H1 (cell line): ENCODE results near the gene NOTCH4. TPM values are rescaled to one million over a fixed set of nuclear protein-coding genes. Genes with fewer than 3 reads are reported as not detected.

Source experiments
- BRCA1 ChIP-seq: IDR thresholded peaks from 2 replicates; pipeline ENCODE4 v1.6.1; 2012; ENCODE audit warnings: low read depth, low read length, improper control_type of control experiment
- CBX8 ChIP-seq: fragments of 300-800, 300-1000 bp; sonication (generic); IDR thresholded peaks from 2 replicates; pipeline ENCODE4 v1.7.1; 2016; ENCODE audit warnings: low read depth, low read length, borderline replicate concordance
- E2F6 ChIP-seq: IDR thresholded peaks from 2 replicates; pipeline ENCODE4 v1.6.1; 2012; ENCODE audit warnings: inconsistent platforms
- GTF2F1 ChIP-seq: IDR thresholded peaks from 2 replicates; pipeline ENCODE4 v1.6.1; 2012; ENCODE audit warnings: low read depth, low read length, improper control_type of control experiment, borderline replicate concordance
- SIX5 ChIP-seq: IDR thresholded peaks from 2 replicates; pipeline ENCODE4 v1.6.1; 2011; ENCODE audit warnings: mild to moderate bottlenecking, low read depth, low read length
- SRF ChIP-seq: IDR thresholded peaks from 2 replicates; pipeline ENCODE4 v1.6.1; 2011; ENCODE audit warnings: mild to moderate bottlenecking, low read depth, low read length, moderate library complexity
- TEAD4 ChIP-seq: IDR thresholded peaks from 2 replicates; pipeline ENCODE4 v1.6.1; 2012; ENCODE audit warnings: low read depth, low read length, inconsistent platforms, mixed read lengths
- USF2 ChIP-seq: IDR thresholded peaks from 2 replicates; pipeline ENCODE4 v1.6.1; 2011; ENCODE audit warnings: low read length, improper control_type of control experiment
- ZNF274 ChIP-seq: IDR thresholded peaks from 2 replicates; pipeline ENCODE4 v1.7.0; 2012; ENCODE audit warnings: low read length, borderline replicate concordance; ENCODE audit errors: extremely low read depth
- polyA plus RNA-seq, 7 experiments: library from polyadenylated mRNA; depleted of rRNA in 3 of 7; stranded (reverse) in 5 of 7; unstranded in 2 of 7; fragments of >200 nt in 5 of 7; fragments of 200-250 nt in 2 of 7; gene quantifications; 1 replicate in 5 of 7; 2 replicates in 1 of 7; 4 replicates in 1 of 7; pipeline versions ENCODE4 v1.2.1 to v1.2.3, GENCODE V29; 2011 to 2013; ENCODE audit warnings: missing spikeins in 2 of 7, mixed read lengths in 2 of 7
- total RNA-seq: library from RNA; stranded (reverse); fragmentation: NEBNext Ultra II Directional; extraction: Animal tissue kit (Norgen Biotek cat#: 25700); gene quantifications from 2 replicates; pipeline ENCODE4 v1.2.1, GENCODE V29; 2021

The NOTCH4 gene
- total and polyA plus RNA-seq, 2 of the 8 experiments (the other 6 are each of a cell fraction or from before 2014, with no cell fraction given) = 1.9 to 2.8 TPM

- TF ChIP-seq GTF2F1 (peak; percentile 8; the same call in 1 of the 2 replicates), BRCA1 (no peak), CBX8 (no peak), USF2 (no peak), ZNF274 (no peak), TEAD4 (no peak), E2F6 (peak; percentile 69), SRF (no peak; the same call in 1 of the 2 replicates), SIX5 (no peak)
These were observed 27.8 kb downstream of the NOTCH4 start (continued) for GRCh38 chr6:32195902-32196681.
